ENCODE data around the gene FNDC7. TPM values are rescaled to one million over a fixed set of nuclear protein-coding genes. Genes with fewer than 3 reads are reported as not detected.

Gene FNDC7, protein sequence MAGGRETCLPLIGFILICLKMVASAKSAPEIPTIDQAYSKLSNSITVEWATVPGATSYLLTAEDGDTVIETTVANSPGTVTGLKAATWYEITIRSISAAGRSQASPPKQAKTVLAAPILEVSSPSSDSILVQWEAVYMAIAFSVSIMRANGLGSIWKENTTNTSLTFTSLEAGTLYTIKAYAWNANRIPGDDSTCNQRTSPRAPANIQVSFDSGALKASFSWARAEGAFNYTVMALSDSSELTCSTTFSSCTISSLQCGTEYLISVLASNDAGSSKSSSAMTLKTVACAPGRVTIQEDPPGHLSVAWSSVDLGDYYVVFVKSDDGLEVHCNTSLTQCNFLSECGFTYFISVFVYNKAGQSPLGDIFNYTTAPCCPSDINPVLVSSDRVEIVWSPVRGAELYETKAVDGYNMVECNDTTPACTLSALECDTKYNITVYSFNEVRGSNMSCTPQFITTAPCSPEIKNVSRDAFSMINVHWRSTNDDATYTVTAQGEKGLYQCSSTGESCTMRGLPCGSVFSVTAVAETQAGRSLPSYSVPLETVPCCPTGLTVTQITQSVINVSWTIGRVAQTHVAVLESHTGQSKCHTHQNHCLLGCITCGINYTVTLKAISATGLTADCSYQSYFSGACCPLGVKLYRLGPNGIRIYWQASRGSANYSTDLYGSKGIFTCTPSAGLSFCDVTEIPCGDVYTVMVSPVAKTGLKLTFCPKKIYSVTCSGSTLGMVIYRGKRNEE
- total RNA-seq, result 0.13 and 0.22 TPM in 2 replicates

DNA sequence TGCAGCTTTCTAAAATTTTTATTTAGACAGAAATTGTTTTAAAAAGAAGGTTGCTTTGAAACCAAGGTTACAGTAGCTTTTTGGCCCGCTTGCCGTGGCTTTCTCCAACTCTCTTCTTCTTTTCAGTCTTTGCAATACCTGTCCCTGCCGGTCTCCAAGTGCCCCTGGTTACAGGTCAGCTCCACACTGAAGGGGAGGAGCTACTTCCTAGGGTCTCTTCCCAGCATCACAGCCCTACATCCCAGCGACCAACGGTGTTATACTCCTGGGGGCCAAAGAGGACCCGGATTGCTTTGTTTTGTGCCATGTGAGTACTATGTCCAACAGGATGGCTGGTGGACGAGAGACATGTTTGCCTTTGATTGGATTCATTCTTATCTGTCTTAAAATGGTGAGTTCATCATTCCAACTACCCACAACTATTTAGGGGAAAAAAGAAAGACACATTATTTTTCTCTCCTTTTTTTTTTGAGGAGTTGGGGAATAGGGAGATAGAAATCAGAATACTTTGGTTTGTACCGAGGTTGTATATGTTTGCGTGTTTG lies at the start of gene FNDC7:
TSS of gene FNDC7 (plus strand) at position 303 of the 545 bp plus-strand sequence. CDS start at position 329, 26 bp downstream.

DNA sequence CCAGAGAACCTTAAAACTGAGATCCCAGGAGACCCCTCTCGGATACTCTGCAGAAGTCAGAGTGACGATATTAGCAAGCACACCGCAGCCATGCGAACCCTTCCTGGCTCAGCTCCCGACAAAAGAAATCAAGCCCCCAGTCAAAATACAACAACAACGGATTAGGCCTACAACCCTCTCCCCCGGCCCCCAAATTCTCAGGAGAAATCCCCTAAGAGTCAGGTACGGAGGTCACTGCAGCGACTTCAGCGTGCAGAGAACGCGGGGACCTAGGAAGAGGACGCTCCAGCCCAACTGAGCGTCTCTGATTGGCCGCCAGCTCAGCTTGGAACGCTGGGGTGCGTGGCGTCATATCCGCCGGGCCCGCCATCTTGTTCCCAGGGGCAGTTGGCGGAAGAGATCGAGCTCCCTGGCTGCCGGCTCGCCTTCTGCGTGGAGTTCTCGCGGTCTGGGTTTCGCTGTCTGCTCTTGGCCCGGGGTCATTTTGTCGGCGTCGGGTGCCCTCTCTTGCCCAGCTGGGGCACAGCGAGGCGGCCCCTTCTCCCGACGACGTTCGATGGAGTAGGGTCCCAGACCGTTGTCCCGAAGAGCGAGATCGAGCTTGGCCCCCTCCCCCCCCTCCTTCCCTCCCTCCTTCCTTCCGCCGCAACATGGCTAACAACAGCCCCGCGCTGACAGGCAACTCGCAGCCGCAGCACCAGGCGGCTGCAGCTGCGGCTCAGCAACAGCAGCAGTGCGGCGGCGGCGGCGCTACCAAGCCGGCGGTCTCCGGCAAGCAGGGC lies 20.6 kb upstream of the FNDC7 start, which contains the start of gene PRPF38B:
TSS of gene PRPF38B (plus strand) at position 369 of the 782 bp plus-strand sequence. CDS start at position 651, 282 bp downstream.

DNA sequence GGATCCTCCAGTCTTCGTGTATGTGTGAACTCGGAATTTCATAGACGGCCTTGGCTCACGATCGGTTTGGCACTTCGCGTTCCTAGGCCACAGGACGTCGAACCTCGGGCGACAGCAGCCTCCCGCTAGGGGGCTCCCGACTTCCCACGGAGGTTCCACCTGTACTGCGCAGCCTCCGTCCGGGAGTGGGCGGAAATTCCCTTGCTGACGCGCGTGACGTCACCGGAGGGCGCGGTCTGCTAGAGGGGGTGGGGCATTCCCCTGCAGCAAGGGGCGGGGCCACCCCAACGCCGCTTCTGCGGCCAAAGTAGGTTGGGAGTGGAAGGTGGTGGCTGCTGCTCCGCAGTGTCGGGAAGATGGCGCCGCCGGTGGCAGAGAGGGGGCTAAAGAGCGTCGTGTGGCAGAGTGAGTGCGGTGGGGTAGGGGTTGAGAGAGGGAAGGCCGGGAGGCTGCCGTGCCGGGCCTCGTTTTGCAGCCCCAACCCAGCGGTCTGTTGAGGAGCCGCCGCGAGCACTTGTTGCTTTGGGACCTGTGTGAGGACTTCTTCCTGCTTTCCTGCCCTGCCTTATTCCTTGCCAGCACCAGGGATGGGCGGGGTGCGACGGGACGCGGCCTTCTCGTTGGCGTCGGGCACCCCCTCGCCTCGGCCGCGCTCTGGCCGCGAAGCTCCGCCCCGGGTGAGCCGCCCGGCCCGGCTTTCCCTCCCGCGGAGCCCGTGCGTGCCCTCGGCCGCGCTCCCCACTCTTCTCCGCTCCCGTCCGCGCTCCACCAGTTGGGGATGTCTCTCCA lies 33.9 kb downstream of the FNDC7 start, which contains the start of gene STXBP3:
TSS of gene STXBP3 (plus strand) at position 293 of the 789 bp plus-strand sequence. CDS start at position 357, 64 bp downstream.

Other genes with a start within 250 kb of the FNDC7 start
- gene EEIG2, start 152.8 kb upstream of the FNDC7 start, total RNA-seq, result 16.9 and 18.7 TPM in 2 replicates
- 5.4 and 7.8 TPM in 2 replicates for gene HENMT1, start 51.8 kb upstream of the FNDC7 start, total RNA-seq
- gene PRPF38B, start 20.6 kb upstream of the FNDC7 start, total RNA-seq, result 20.1 and 22.7 TPM in 2 replicates
- 75.0 and 75.9 TPM in 2 replicates for gene STXBP3, start 33.8 kb downstream of the FNDC7 start, total RNA-seq
- gene AKNAD1, start 144.2 kb downstream of the FNDC7 start, total RNA-seq, result 0.39 and 0.65 TPM in 2 replicates
- 41.8 and 43.5 TPM in 2 replicates for gene GPSM2, start 164.1 kb downstream of the FNDC7 start, total RNA-seq

Measured in articular chondrocyte of knee joint (primary cell).